Neuronal stem cell (in vitro differentiated cells): ENCODE results near the gene ZFYVE9.

Source experiments
- DNase-seq: peaks from one replicate; pipeline ENCODE4 v3.0.0-alpha.2; 2013; ENCODE audit warnings: low spot score
- H2AFZ ChIP-seq: one replicate; pipeline ENCODE4 v1.6.1; 2013; ENCODE audit warnings: mild to moderate bottlenecking, low read length, inconsistent platforms
- H2AK5ac ChIP-seq: 2 replicates; pipeline ENCODE4 v1.6.1; 2013; ENCODE audit warnings: low read depth, mild to moderate bottlenecking, inconsistent platforms, low read length, moderate library complexity, mixed read lengths
- H2BK120ac ChIP-seq: 2 replicates; pipeline ENCODE4 v1.6.1; 2013; ENCODE audit warnings: low read depth, mild to moderate bottlenecking, inconsistent platforms, low read length, moderate library complexity, mixed read lengths
- H2BK12ac ChIP-seq: one replicate; pipeline ENCODE4 v1.6.1; 2013; ENCODE audit warnings: low read length, inconsistent platforms
- H2BK15ac ChIP-seq: 2 replicates; pipeline ENCODE4 v1.6.1; 2013; ENCODE audit warnings: mild to moderate bottlenecking, low read length, inconsistent platforms, mixed read lengths
- H2BK5ac ChIP-seq: one replicate; pipeline ENCODE4 v1.6.1; 2013; ENCODE audit warnings: inconsistent platforms, mild to moderate bottlenecking, low read length, moderate library complexity
- H3K14ac ChIP-seq: one replicate; pipeline ENCODE4 v1.6.1; 2013; ENCODE audit warnings: low read length, inconsistent platforms
- H3K18ac ChIP-seq: 2 replicates; pipeline ENCODE4 v1.6.1; 2013; ENCODE audit warnings: low read length, inconsistent platforms
- H3K23ac ChIP-seq: 2 replicates; pipeline ENCODE4 v1.6.1; 2013; ENCODE audit warnings: low read depth, mild to moderate bottlenecking, mixed read lengths, low read length, inconsistent platforms; ENCODE audit not compliant: poor library complexity
- H3K27ac ChIP-seq: replicated peaks from 3 replicates; pipeline ENCODE4 v1.5.1; 2013; ENCODE audit warnings: low read length, inconsistent platforms
- H3K27me3 ChIP-seq, 3 experiments: 2 replicates each; pipeline ENCODE4 v1.6.1; 2013; ENCODE audit warnings: low read length in 3 of 3, mild to moderate bottlenecking in 2 of 3, inconsistent platforms in 1 of 3, low read depth in 1 of 3, mixed read lengths in 1 of 3, moderate library complexity in 1 of 3; ENCODE audit not compliant: control insufficient read depth in 3 of 3, insufficient read depth in 3 of 3
- H3K36me3 ChIP-seq, 2 donors: replicated peaks in 1 of 2; 2 replicates each; pipeline ENCODE4 v1.6.1; 2013; ENCODE audit warnings: low read length in 2 of 2; ENCODE audit not compliant: control insufficient read depth in 2 of 2, insufficient read depth in 2 of 2
- H3K4ac ChIP-seq: 2 replicates; pipeline ENCODE4 v1.6.1; 2013; ENCODE audit warnings: inconsistent platforms, mild to moderate bottlenecking, low read length, moderate library complexity
- H3K4me1 ChIP-seq, 2 donors: 1 replicate in 1 of 2; 2 replicates in 1 of 2; pipeline ENCODE4 v1.6.1; 2013; ENCODE audit warnings: low read length in 2 of 2, low read depth in 1 of 2; ENCODE audit not compliant: control insufficient read depth in 2 of 2, insufficient read depth in 1 of 2
- H3K4me2 ChIP-seq: one replicate; pipeline ENCODE4 v1.6.1; 2013; ENCODE audit warnings: mild to moderate bottlenecking, low read length, inconsistent platforms; ENCODE audit not compliant: insufficient read depth, poor library complexity, severe bottlenecking
- H3K4me3 ChIP-seq, 2 donors: 2 replicates each; pipeline ENCODE4 v1.5.1; 2013; ENCODE audit warnings: low read length in 2 of 2, mild to moderate bottlenecking in 2 of 2, inconsistent platforms in 1 of 2, moderate library complexity in 1 of 2
- H3K79me1 ChIP-seq: one replicate; pipeline ENCODE4 v1.6.1; 2013; ENCODE audit warnings: low read depth, mild to moderate bottlenecking, inconsistent platforms, low read length, moderate library complexity
- H3K9ac ChIP-seq: one replicate; pipeline ENCODE4 v1.6.1; 2013; ENCODE audit warnings: mild to moderate bottlenecking, low read depth, low read length, inconsistent platforms; ENCODE audit not compliant: poor library complexity
- H3K9me3 ChIP-seq, 2 donors: replicated peaks in 1 of 2; 2 replicates each; pipeline versions ENCODE3 to v1.6.1; 2013; ENCODE audit warnings: low read length in 2 of 2, mild to moderate bottlenecking in 2 of 2, inconsistent platforms in 1 of 2, low read depth in 1 of 2, mixed read lengths in 1 of 2, moderate library complexity in 1 of 2; ENCODE audit not compliant: control insufficient read depth in 2 of 2, insufficient read depth in 1 of 2
- H4K8ac ChIP-seq: one replicate; pipeline ENCODE4 v1.6.1; 2013; ENCODE audit warnings: low read depth, mild to moderate bottlenecking, inconsistent platforms, low read length, moderate library complexity
- H4K91ac ChIP-seq: one replicate; pipeline ENCODE4 v1.6.1; 2013; ENCODE audit warnings: low read length, low read depth, mild to moderate bottlenecking, inconsistent platforms; ENCODE audit not compliant: poor library complexity
- WGBS, 2 donors: extraction: QIAGEN DNeasy Blood & Tissue Kit; methylation state at CpG; one replicate each; pipeline ENCODE4 v1.1.7; 2013; ENCODE audit warnings: missing lambda C conversion rate in 2 of 2, mixed read lengths in 1 of 2; ENCODE audit not compliant: insufficient read length in 2 of 2, insufficient replicate concordance in 1 of 2; ENCODE audit errors: extremely low coverage in 2 of 2; 5-methylcytosine and 5-hydroxymethylcytosine counted together

The ZFYVE9 gene

GRCh38 chr1:52186449-52186848, 44.6 kb downstream of the ZFYVE9 start:
- Histone ChIP-seq H4K8ac (no peak overlapping the region), H3K27me3 (no peaks in the 10 kb centered on the region), H3K27ac (no peak overlapping the region), H3K23ac (no peak overlapping the region), H3K4me2 (no peak overlapping the region), H3K18ac (no peak overlapping the region), H3K79me1 (no peaks in the 10 kb centered on the region), H2AFZ (no peak overlapping the region), H3K14ac (no peak overlapping the region), H4K91ac (no peak overlapping the region), H3K36me3 (no peaks in the 10 kb centered on the region), H3K9me3 (peaks cover 0 to 13% of the 10 kb centered on the region in 2 donors), H3K9ac (no peak overlapping the region), H3K4me1 (no peaks in the 10 kb centered on the region), H3K4ac (no peak overlapping the region), H2BK5ac (no peak overlapping the region), H2AK5ac (no peak overlapping the region), H3K4me3 (no peak overlapping the region), H2BK12ac (no peak overlapping the region), H2BK120ac (no peak overlapping the region), H2BK15ac (no peak overlapping the region)
- DNase-seq: no peak
- WGBS, 2 donors: no CpG with 5 or more reads among the region's 2 CpGs

- H2AFZ ChIP-seq: no peak overlapping the region
- H3K23ac ChIP-seq: no peak overlapping the region
- no peaks in the 10 kb centered on the region for H3K27me3 ChIP-seq
- no peak overlapping the region for H2BK120ac ChIP-seq
- no peak overlapping the region for H3K4ac ChIP-seq
- no peaks in the 10 kb centered on the region for H3K36me3 ChIP-seq
- no peak overlapping the region for H2AK5ac ChIP-seq
- no CpG with 5 or more reads among the region's 5 CpGs for WGBS, 2 donors
- H3K4me1 ChIP-seq: no peaks in the 10 kb centered on the region
- H4K8ac ChIP-seq: no peak overlapping the region
- H3K9ac ChIP-seq: no peak overlapping the region
- no peak overlapping the region for H2BK5ac ChIP-seq
- no peaks in the 10 kb centered on the region for H3K79me1 ChIP-seq
- no peak overlapping the region for H2BK12ac ChIP-seq
- H3K9me3 ChIP-seq: peaks cover 0 to 13% of the 10 kb centered on the region in 2 donors
- no peak overlapping the region for H3K4me2 ChIP-seq
- H4K91ac ChIP-seq: no peak overlapping the region
- no peak overlapping the region for H3K14ac ChIP-seq
- no peak for DNase-seq
- H3K18ac ChIP-seq: no peak overlapping the region
- H3K4me3 ChIP-seq: no peak overlapping the region
- no peak overlapping the region for H2BK15ac ChIP-seq
- no peak overlapping the region for H3K27ac ChIP-seq
Measured at GRCh38 chr1:52189898-52190480, 48.1 kb downstream of the ZFYVE9 start.

GRCh38 chr1:52190500-52191252, 48.8 kb downstream of the ZFYVE9 start:
- H3K36me3 ChIP-seq: no peaks in the 10 kb centered on the region
- H3K27me3 ChIP-seq: no peaks in the 10 kb centered on the region
- H3K23ac ChIP-seq: no peak overlapping the region
- H3K27ac ChIP-seq: no peak overlapping the region
- no peak overlapping the region for H4K91ac ChIP-seq
- no peak overlapping the region for H3K4me2 ChIP-seq
- no peak overlapping the region for H2BK120ac ChIP-seq
- peaks cover 0 to 13% of the 10 kb centered on the region in 2 donors for H3K9me3 ChIP-seq
- no peak for DNase-seq
- no peak overlapping the region for H3K9ac ChIP-seq
- no peak overlapping the region for H2AFZ ChIP-seq
- no peak overlapping the region for H2AK5ac ChIP-seq
- H3K79me1 ChIP-seq: no peaks in the 10 kb centered on the region
- H2BK15ac ChIP-seq: no peak overlapping the region
- H4K8ac ChIP-seq: no peak overlapping the region
- no peak overlapping the region for H3K14ac ChIP-seq
- H2BK5ac ChIP-seq: no peak overlapping the region
- H3K4ac ChIP-seq: no peak overlapping the region
- H3K4me3 ChIP-seq: no peak overlapping the region
- H2BK12ac ChIP-seq: no peak overlapping the region
- H3K4me1 ChIP-seq: no peaks in the 10 kb centered on the region
- H3K18ac ChIP-seq: no peak overlapping the region
- WGBS, 2 donors: no CpG with 5 or more reads among the region's 4 CpGs

GRCh38 chr1:52191395-52191965, 49.6 kb downstream of the ZFYVE9 start:
- Histone ChIP-seq H4K91ac (no peak overlapping the region), H3K27me3 (no peaks in the 10 kb centered on the region), H3K23ac (no peak overlapping the region), H3K4me1 (no peaks in the 10 kb centered on the region), H3K18ac (no peak overlapping the region), H3K4ac (no peak overlapping the region), H3K14ac (no peak overlapping the region), H3K79me1 (no peaks in the 10 kb centered on the region), H2BK120ac (no peak overlapping the region), H2AK5ac (no peak overlapping the region), H3K36me3 (no peaks in the 10 kb centered on the region), H3K27ac (no peak overlapping the region), H2BK15ac (no peak overlapping the region), H2BK12ac (no peak overlapping the region), H4K8ac (no peak overlapping the region), H3K9me3 (peaks cover 0 to 10% of the 10 kb centered on the region in 2 donors), H3K4me2 (no peak overlapping the region), H3K9ac (no peak overlapping the region), H3K4me3 (no peak overlapping the region), H2BK5ac (no peak overlapping the region), H2AFZ (no peak overlapping the region)
- WGBS, 2 donors: no CpG with 5 or more reads among the region's 2 CpGs
- no peak for DNase-seq
